GM12878 (cell line): ENCODE data around the gene SHC4. TPM values are rescaled to one million over a fixed set of nuclear protein-coding genes. Genes with fewer than 3 reads are reported as not detected.

Experiments
- ATAC-seq: fragments of 200-7000 bp; cut with Tn5 transposase; 3 replicates; pipeline ENCODE4 v1.9.1; 2020; ENCODE audit warnings: mild to moderate bottlenecking, moderate library complexity
- BruUV-seq: library from RNA; stranded (reverse); fragments of 400-500 nt; replicated peaks from 2 replicates; lab custom pipeline; 2021; lab: Mats Ljungman, UMichigan
- CTCF ChIA-PET: fragments of 300-600 bp; sonication (Branson Sonifier 250); formaldehyde crosslinking; extraction: SDS; loops from one replicate; lab custom pipeline; 2021; ENCODE audit warnings: inconsistent platforms; lab: Yijun Ruan, JAX
- POLR2A ChIA-PET: fragments of 350-600 bp; formaldehyde crosslinking; extraction: SDS; loops from one replicate; lab custom pipeline; 2021; ENCODE audit warnings: inconsistent platforms; lab: Charles Lee
- RAD21 ChIA-PET: fragments of 300-600 bp; sonication (Branson Sonifier 250); formaldehyde crosslinking; loops from one replicate; lab custom pipeline; 2023; ENCODE audit warnings: antibody characterized with exemption; ENCODE audit not compliant: unreplicated experiment; lab: Charles Lee
- SMC1A ChIA-PET: fragments of 300-600 bp; sonication (Branson Sonifier 250); formaldehyde crosslinking; loops from one replicate; lab custom pipeline; 2023; ENCODE audit not compliant: unreplicated experiment, uncharacterized antibody; lab: Charles Lee
- DNase-seq: peaks from one replicate; pipeline ENCODE4 v3.0.0-alpha.2; 2011; ENCODE audit warnings: low read depth, low spot score
- FAIRE-seq: peaks from 3 replicates; lab custom pipeline; 2011; peaks lifted over from hg19 to GRCh38; lab: Jason Lieb, UNC
- H2AFZ ChIP-seq: 2 replicates; pipeline ENCODE4 v1.6.0; 2011; ENCODE audit warnings: low read depth, low read length, control low read depth; ENCODE audit not compliant: control insufficient read depth
- H3K27ac ChIP-seq: 2 replicates; pipeline ENCODE4 v1.5.1; 2011; ENCODE audit warnings: control low read depth; ENCODE audit not compliant: control insufficient read depth, insufficient read depth
- H3K27me3 ChIP-seq, 2 experiments: replicated peaks in 1 of 2; 2 replicates each; pipeline versions ENCODE4 v1.6.0 to v1.6.1; 2011; ENCODE audit warnings: low read length in 1 of 2; ENCODE audit not compliant: control insufficient read depth in 2 of 2, insufficient read depth in 2 of 2
- H3K36me3 ChIP-seq, 2 experiments: 2 replicates each; pipeline ENCODE4 v1.5.1; 2011; ENCODE audit warnings: low read length in 1 of 2; ENCODE audit not compliant: control insufficient read depth in 2 of 2, insufficient read depth in 2 of 2
- H3K4me1 ChIP-seq: 2 replicates; pipeline ENCODE4 v1.6.1; 2011; ENCODE audit warnings: mild to moderate bottlenecking, low read length, moderate library complexity, mixed read lengths; ENCODE audit not compliant: control insufficient read depth, insufficient read depth
- H3K4me2 ChIP-seq: 2 replicates; pipeline ENCODE4 v1.6.0; 2011; ENCODE audit warnings: control low read depth; ENCODE audit not compliant: control insufficient read depth, insufficient read depth
- H3K4me3 ChIP-seq: fragments of 200-600 bp; sonication (generic); 2 replicates; pipeline ENCODE4 v1.5.1; 2016
- H3K79me2 ChIP-seq: 2 replicates; pipeline ENCODE4 v1.6.0; 2011; ENCODE audit warnings: low read length; ENCODE audit not compliant: control insufficient read depth, insufficient read depth
- H3K9ac ChIP-seq: 2 replicates; pipeline ENCODE4 v1.8.0; 2011; ENCODE audit warnings: low read length, control low read depth, mixed read lengths; ENCODE audit not compliant: control insufficient read depth, insufficient read depth
- H3K9me3 ChIP-seq: replicated peaks from 3 replicates; pipeline ENCODE4 v1.5.1; 2011; ENCODE audit warnings: mild to moderate bottlenecking, low read length; ENCODE audit not compliant: control insufficient read depth, insufficient read depth
- H4K20me1 ChIP-seq: 2 replicates; pipeline ENCODE4 v1.6.0; 2011; ENCODE audit not compliant: control insufficient read depth, insufficient read depth
- ASH2L ChIP-seq: fragments of 300-600, 200-600 bp; sonication (generic); IDR thresholded peaks from 2 replicates; pipeline ENCODE4 v1.6.1; 2017; ENCODE audit warnings: low read depth, mild to moderate bottlenecking, borderline replicate concordance
- ATF7 ChIP-seq: fragments of 450-650 bp; IDR thresholded peaks from 2 replicates; pipeline ENCODE4 v1.6.1; 2016; ENCODE audit warnings: low read depth, mild to moderate bottlenecking
- BACH1 ChIP-seq: fragments of 450-650 bp; IDR thresholded peaks from 2 replicates; pipeline ENCODE4 v1.6.1; 2017; ENCODE audit warnings: mild to moderate bottlenecking, borderline replicate concordance
- BMI1 ChIP-seq: fragments of 450-650 bp; IDR thresholded peaks from 2 replicates; pipeline ENCODE4 v1.6.1; 2016; ENCODE audit warnings: mild to moderate bottlenecking, moderate library complexity, borderline replicate concordance
- CHD2 ChIP-seq: IDR thresholded peaks from 2 replicates; pipeline ENCODE4 v1.6.1; 2011; ENCODE audit warnings: low read depth, low read length, improper control_type of control experiment, borderline replicate concordance
- FOXK2 ChIP-seq: fragments of 450-650 bp; IDR thresholded peaks from 2 replicates; pipeline ENCODE4 v1.6.1; 2017; ENCODE audit warnings: mild to moderate bottlenecking, moderate library complexity
- IKZF1 ChIP-seq: fragments of 450-650 bp; conservative IDR thresholded peaks from 2 replicates; pipeline ENCODE4 v1.6.1; 2017; ENCODE audit warnings: antibody characterized with exemption, mild to moderate bottlenecking
- POU2F2 ChIP-seq: IDR thresholded peaks from 3 replicates; pipeline ENCODE4 v1.6.1; 2011; ENCODE audit warnings: low read depth, mild to moderate bottlenecking, low read length, borderline replicate concordance
- RAD21 ChIP-seq: IDR thresholded peaks from 2 replicates; pipeline ENCODE4 v1.6.1; 2011; ENCODE audit warnings: mild to moderate bottlenecking, low read depth, low read length, moderate library complexity; ENCODE audit not compliant: insufficient read depth
- SMAD5 ChIP-seq: IDR thresholded peaks from 2 replicates; pipeline ENCODE4 v1.6.1; 2016; ENCODE audit warnings: antibody characterized with exemption, low read depth
- SUPT20H ChIP-seq: IDR thresholded peaks from 2 replicates; pipeline ENCODE4 v1.6.1; 2011; ENCODE audit warnings: low read depth, mild to moderate bottlenecking, low read length, moderate library complexity, borderline replicate concordance; ENCODE audit not compliant: control insufficient read depth
- TCF3 ChIP-seq: IDR thresholded peaks from 2 replicates; pipeline ENCODE4 v1.6.1; 2012; ENCODE audit warnings: low read depth, mild to moderate bottlenecking, low read length, borderline replicate concordance; ENCODE audit not compliant: insufficient read depth
- WGBS: methylation state at CpG from one replicate; pipeline ENCODE4 v1.1.6; 2016; ENCODE audit warnings: low lambda C conversion rate; ENCODE audit not compliant: insufficient replicate concordance, insufficient coverage; ENCODE audit errors: missing lambda C conversion rate; 5-methylcytosine and 5-hydroxymethylcytosine counted together
- in situ Hi-C: fragments of 300-500 bp; cut with MboI; formaldehyde crosslinking; loops from 9 replicates; pipeline ENCODE4 v1.14.3; 2018; ENCODE audit warnings: mixed read lengths
- intact Hi-C: fragments of 100-400 bp; cut with micrococcal nuclease; formaldehyde crosslinking; loops from one replicate; pipeline ENCODE4 v1.14.2; 2022; ENCODE audit not compliant: unreplicated experiment
- polyA plus RNA-seq, 11 experiments: library from polyadenylated mRNA; depleted of rRNA in 4 of 11; unstranded in 6 of 11; stranded (reverse) in 5 of 11; fragments of >200 nt; fragmentation: Nextera tagmentation in 4 of 11; fragmentation: Illumina TruSeq in 1 of 11; extraction: Ambion mirVana in 4 of 11; extraction: Trizol in 1 of 11; gene quantifications; 1 replicate in 1 of 11; 2 replicates in 10 of 11; pipeline versions ENCODE4 v1.2.1 to v1.2.3, GENCODE V29; 2011 to 2016; ENCODE audit warnings: inconsistent platforms in 2 of 11, missing spikeins in 2 of 11, low read depth in 1 of 11
- total RNA-seq, 4 experiments: library from RNA; depleted of rRNA in 3 of 4; stranded (reverse); fragments of >200 nt in 3 of 4; fragmentation: Illumina TruSeq in 1 of 4; extraction: Trizol in 1 of 4; gene quantifications; 2 replicates each; pipeline versions ENCODE4 v1.2.1 to v1.2.3, GENCODE V29; 2013 to 2021
- TF ChIP-seq, protein P1 (sequence below): IDR thresholded peaks from 2 replicates; pipeline ENCODE4 v1.6.1; 2011; ENCODE audit warnings: low read depth, mild to moderate bottlenecking, low read length, moderate library complexity, borderline replicate concordance; ENCODE audit errors: extremely low read depth
- TF ChIP-seq, protein P2 (sequence below): fragments of 450-650 bp; IDR thresholded peaks from 2 replicates; pipeline ENCODE4 v1.6.1; 2017; ENCODE audit warnings: low read depth, mild to moderate bottlenecking, moderate library complexity

The SHC4 gene
- total and polyA plus RNA-seq, 10 of the 15 experiments (the other 5 are each of a cell fraction or from before 2014, with no cell fraction given), result 0.04 to 0.87 (median 0.14) TPM

DNA sequence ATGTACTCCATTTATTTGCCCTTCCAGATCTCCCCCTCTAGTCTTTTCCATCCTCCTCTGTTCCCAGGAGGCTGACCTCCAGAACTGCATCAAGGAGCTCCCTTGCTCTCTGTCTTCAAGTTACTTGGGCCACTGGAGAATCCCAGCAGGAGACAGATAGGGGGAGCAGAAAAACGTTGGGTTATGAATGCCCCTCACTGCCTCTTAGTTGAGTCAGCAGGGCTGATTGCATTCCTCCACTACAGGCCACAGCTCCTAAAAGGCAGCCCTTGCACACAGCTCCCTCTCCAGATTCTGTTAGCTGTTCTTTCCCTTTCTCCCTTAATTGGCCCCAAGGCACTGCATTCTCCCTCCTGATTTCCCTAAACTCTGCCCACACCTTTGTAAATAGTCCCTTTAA lies 140.5 kb downstream of the SHC4 start:
- no peak for FAIRE-seq
- no peak for ATAC-seq
- ChIA-PET CTCF (interaction anchor here (0.8 to 1.2 kb wide), 2 partner anchors 17 to 465 kb away, joined by 3 read pairs; no protein-coding TSS in a partner anchor), POLR2A (no interaction called here), RAD21 (no interaction called here), SMC1A (interaction anchor here (1.0 kb wide), 1 partner anchor 43 kb away, joined by 3 read pairs; no protein-coding TSS in a partner anchor)
- Histone ChIP-seq H2AFZ (no peak overlapping the region), H3K79me2 (no peaks in the 10 kb centered on the region), H3K9me3 (no peaks in the 10 kb centered on the region), H3K4me3 (no peak overlapping the region), H4K20me1 (no peaks in the 10 kb centered on the region), H3K36me3 (no peaks in the 10 kb centered on the region), H3K9ac (no peak overlapping the region), H3K27me3 (no peaks in the 10 kb centered on the region), H3K27ac (no peak overlapping the region), H3K4me1 (no peaks in the 10 kb centered on the region), H3K4me2 (no peak overlapping the region)
- intact Hi-C loops, result no loop called here
- BruUV-seq, result no TSS peak
- no peak for DNase-seq
- in situ Hi-C loops, result loop anchor here (25.0 kb wide), 1 partner anchor 661 kb away; no protein-coding TSS in a partner anchor
- WGBS, result 7% methylated on average over 1 of the region's 1 CpG
- TF ChIP-seq CHD2, result no peak
- no peak for TF ChIP-seq POU2F2
- no peak for TF ChIP-seq TCF3
- no peak for TF ChIP-seq ATF7
- TF ChIP-seq SMAD5, result no peak
- TF ChIP-seq FOXK2, result no peak
- no peak for TF ChIP-seq BACH1

DNA sequence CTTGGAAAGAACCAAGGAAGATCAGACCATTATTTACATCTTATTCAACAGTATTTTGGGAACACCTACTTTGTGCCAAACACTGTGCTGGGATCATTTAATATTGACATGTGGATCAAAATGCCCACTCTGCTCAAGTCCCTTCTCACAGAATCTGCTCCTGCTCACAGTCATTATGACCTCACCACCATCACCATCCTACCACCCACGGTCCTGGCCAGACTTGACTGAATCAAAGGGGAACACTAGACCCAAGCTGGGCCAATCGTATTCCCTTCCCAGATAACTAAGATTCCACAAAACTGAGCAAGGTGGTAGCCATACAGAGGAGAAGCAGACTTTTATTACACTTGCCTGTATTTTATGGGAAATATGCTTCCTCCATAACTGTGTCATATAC lies 149.4 kb downstream of the SHC4 start:
- Histone ChIP-seq H3K36me3 (no peaks in the 10 kb centered on the region), H3K4me3 (no peak overlapping the region), H3K9ac (no peak overlapping the region), H2AFZ (no peak overlapping the region), H3K9me3 (no peaks in the 10 kb centered on the region), H3K4me2 (no peak overlapping the region), H3K27ac (no peak overlapping the region), H3K27me3 (no peaks in the 10 kb centered on the region; a peak in 1 of 4 replicates), H4K20me1 (no peaks in the 10 kb centered on the region), H3K4me1 (0 out of 2 replicates have a peak, but pooled peaks cover 2% of the 10 kb centered on the region), H3K79me2 (peaks cover 10% of the 10 kb centered on the region)
- intact Hi-C loops (no loop called here), in situ Hi-C loops (loop anchor here (25.0 kb wide), 1 partner anchor 652 kb away; no protein-coding TSS in a partner anchor)
- no TSS peak for BruUV-seq
- CTCF ChIA-PET, result interaction anchor here (0.7 to 1.0 kb wide), 3 partner anchors 331 to 708 kb away, joined by 3 read pairs; no protein-coding TSS in a partner anchor
- DNase-seq (no peak), FAIRE-seq (no peak), ATAC-seq (no peak)
- SMC1A ChIA-PET, result interaction anchor here (0.7 kb wide), 1 partner anchor 439 kb away, joined by 3 read pairs; no protein-coding TSS in a partner anchor
- RAD21 ChIA-PET, result no interaction called here
- POLR2A ChIA-PET, result no interaction called here
- WGBS, result 16% methylated on average over 2 of the region's 2 CpGs
- TF ChIP-seq POU2F2 (no peak), ASH2L (no peak), SUPT20H (no peak), BMI1 (no peak), RAD21 (no peak), IKZF1 (no peak), CHD2 (no peak)
- TF ChIP-seq, protein P1, sequence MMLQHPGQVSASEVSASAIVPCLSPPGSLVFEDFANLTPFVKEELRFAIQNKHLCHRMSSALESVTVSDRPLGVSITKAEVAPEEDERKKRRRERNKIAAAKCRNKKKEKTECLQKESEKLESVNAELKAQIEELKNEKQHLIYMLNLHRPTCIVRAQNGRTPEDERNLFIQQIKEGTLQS, result no peak
- TF ChIP-seq, protein P2, sequence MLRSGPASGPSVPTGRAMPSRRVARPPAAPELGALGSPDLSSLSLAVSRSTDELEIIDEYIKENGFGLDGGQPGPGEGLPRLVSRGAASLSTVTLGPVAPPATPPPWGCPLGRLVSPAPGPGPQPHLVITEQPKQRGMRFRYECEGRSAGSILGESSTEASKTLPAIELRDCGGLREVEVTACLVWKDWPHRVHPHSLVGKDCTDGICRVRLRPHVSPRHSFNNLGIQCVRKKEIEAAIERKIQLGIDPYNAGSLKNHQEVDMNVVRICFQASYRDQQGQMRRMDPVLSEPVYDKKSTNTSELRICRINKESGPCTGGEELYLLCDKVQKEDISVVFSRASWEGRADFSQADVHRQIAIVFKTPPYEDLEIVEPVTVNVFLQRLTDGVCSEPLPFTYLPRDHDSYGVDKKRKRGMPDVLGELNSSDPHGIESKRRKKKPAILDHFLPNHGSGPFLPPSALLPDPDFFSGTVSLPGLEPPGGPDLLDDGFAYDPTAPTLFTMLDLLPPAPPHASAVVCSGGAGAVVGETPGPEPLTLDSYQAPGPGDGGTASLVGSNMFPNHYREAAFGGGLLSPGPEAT, result no peak
